ENCODE data around the gene RAB37. TPM values are rescaled to one million over a fixed set of nuclear protein-coding genes. Genes with fewer than 3 reads are reported as not detected.

Gene RAB37
- total RNA-seq, 4 donors from 2014 or later = under 0.01 to 5.0 (median 1.7) TPM

DNA sequence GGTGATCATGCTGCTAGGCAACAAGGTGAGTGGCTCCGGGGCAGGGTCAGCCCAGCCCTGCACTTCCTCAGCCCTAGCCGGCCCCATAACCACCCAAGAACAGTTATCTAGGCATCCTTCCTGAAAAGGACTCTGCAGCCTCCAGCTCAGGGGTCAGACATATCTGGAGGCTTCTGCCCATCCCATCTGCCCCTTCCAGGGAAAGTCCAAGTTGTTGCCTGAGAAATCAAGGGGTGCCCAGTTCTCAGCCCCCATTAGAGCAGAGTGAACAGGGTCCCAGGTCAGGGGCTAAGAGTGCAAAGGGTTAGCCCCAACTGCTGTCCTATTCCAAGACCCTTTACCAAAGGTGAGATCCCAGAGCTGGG is 7.3 kb downstream of the RAB37 start:
- H3K27me3 ChIP-seq = no peaks in the 10 kb centered on the region
- no peaks in the 10 kb centered on the region for H3K9me3 ChIP-seq
- TF ChIP-seq POLR2A (IDR thresholded peaks at IDR 0.05) = no peak
- TF ChIP-seq, protein P1, sequence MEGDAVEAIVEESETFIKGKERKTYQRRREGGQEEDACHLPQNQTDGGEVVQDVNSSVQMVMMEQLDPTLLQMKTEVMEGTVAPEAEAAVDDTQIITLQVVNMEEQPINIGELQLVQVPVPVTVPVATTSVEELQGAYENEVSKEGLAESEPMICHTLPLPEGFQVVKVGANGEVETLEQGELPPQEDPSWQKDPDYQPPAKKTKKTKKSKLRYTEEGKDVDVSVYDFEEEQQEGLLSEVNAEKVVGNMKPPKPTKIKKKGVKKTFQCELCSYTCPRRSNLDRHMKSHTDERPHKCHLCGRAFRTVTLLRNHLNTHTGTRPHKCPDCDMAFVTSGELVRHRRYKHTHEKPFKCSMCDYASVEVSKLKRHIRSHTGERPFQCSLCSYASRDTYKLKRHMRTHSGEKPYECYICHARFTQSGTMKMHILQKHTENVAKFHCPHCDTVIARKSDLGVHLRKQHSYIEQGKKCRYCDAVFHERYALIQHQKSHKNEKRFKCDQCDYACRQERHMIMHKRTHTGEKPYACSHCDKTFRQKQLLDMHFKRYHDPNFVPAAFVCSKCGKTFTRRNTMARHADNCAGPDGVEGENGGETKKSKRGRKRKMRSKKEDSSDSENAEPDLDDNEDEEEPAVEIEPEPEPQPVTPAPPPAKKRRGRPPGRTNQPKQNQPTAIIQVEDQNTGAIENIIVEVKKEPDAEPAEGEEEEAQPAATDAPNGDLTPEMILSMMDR (IDR thresholded peaks at IDR 0.05) = no peak
- intact Hi-C loops (cut with DNase I; ENCODE audit: low total_unique reads) = loop anchor here (10.0 kb wide), 2 partner anchors 120 to 210 kb away; no protein-coding TSS in a partner anchor
- no peak overlapping the region for H3K27ac ChIP-seq
- H3K4me3 ChIP-seq = no peak overlapping the region
- DNase-seq = no peak
- H3K36me3 ChIP-seq = no peaks in the 10 kb centered on the region
- no peaks in the 10 kb centered on the region for H3K4me1 ChIP-seq

- Histone ChIP-seq H3K27me3 (no peaks in the 10 kb centered on the region), H3K4me1 (no peaks in the 10 kb centered on the region)
- TF ChIP-seq, protein P1 (IDR thresholded peaks at IDR 0.05) = peak; percentile 88 to 98 (median 93)
- no peak for TF ChIP-seq POLR2A (IDR thresholded peaks at IDR 0.05)
Measured at GRCh38 chr17:74744714-74745547, 7.9 kb downstream of the RAB37 start.

DNA sequence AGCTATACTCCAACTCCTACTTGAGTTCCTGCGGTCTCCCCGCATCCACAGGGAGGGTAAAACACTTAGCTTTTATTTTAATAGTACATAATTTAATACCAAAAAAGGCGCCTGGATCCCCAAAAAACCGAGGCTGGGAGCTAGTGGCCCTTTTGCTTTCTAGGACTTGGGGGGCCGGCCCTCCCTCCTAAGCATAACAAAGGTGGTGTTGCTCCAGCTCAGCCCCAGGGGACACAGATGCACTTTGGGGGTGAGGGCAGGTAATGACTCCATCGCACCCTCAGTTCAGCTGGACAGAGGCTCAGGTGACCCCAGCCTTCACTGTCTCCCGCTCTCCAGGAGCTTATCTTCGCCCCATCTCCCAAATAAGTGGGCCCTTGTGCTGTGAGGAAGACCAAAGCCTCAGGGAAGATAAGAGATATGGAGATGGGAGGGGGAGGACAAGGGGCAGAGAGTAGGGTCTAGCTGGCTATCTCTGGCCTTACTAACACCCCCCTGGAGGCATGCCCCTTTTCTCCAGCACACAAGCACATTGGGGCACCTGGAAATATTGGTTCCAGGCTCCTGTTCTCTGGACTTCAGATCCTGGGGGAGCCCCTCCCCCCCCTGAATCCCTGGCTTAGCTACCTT is 8.6 kb downstream of the RAB37 start:
- Histone ChIP-seq H3K27ac (no peak overlapping the region), H3K27me3 (no peaks in the 10 kb centered on the region), H3K36me3 (no peaks in the 10 kb centered on the region), H3K4me3 (no peak overlapping the region), H3K9me3 (no peaks in the 10 kb centered on the region), H3K4me1 (no peaks in the 10 kb centered on the region)
- no peak for TF ChIP-seq POLR2A (IDR thresholded peaks at IDR 0.05)
- TF ChIP-seq, protein P1 (IDR thresholded peaks at IDR 0.05) = no peak
- DNase-seq = no peak
- intact Hi-C loops (cut with DNase I; ENCODE audit: low total_unique reads) = loop anchor here (10.0 kb wide), 2 partner anchors 119 to 209 kb away; no protein-coding TSS in a partner anchor

More at GRCh38 chr17:74744714-74745547, 7.9 kb downstream of the RAB37 start:
- no peak overlapping the region for H3K4me3 ChIP-seq
- intact Hi-C loops (cut with DNase I; ENCODE audit: low total_unique reads) = loop anchor here (10.0 kb wide), 2 partner anchors 120 to 210 kb away; no protein-coding TSS in a partner anchor
- H3K36me3 ChIP-seq = no peaks in the 10 kb centered on the region
- DNase-seq = peak; percentile 72 to 77
- H3K9me3 ChIP-seq = no peaks in the 10 kb centered on the region
- peak overlapping the region in 1 of 2 donors; percentile 62 for H3K27ac ChIP-seq

GRCh38 chr17:74746376-74746775 is 9.3 kb downstream of the RAB37 start:
- no peaks in the 10 kb centered on the region for H3K4me1 ChIP-seq
- intact Hi-C loops (cut with DNase I; ENCODE audit: low total_unique reads) = loop anchor here (10.0 kb wide), 2 partner anchors 118 to 208 kb away; no protein-coding TSS in a partner anchor
- no peak for TF ChIP-seq POLR2A (IDR thresholded peaks at IDR 0.05)
- TF ChIP-seq, protein P1 (IDR thresholded peaks at IDR 0.05) = no peak
- no peak overlapping the region for H3K4me3 ChIP-seq
- no peaks in the 10 kb centered on the region for H3K36me3 ChIP-seq
- DNase-seq = no peak
- no peaks in the 10 kb centered on the region for H3K9me3 ChIP-seq
- peak overlapping the region in 1 of 2 donors; percentile 55 for H3K27ac ChIP-seq
- no peaks in the 10 kb centered on the region for H3K27me3 ChIP-seq

DNA sequence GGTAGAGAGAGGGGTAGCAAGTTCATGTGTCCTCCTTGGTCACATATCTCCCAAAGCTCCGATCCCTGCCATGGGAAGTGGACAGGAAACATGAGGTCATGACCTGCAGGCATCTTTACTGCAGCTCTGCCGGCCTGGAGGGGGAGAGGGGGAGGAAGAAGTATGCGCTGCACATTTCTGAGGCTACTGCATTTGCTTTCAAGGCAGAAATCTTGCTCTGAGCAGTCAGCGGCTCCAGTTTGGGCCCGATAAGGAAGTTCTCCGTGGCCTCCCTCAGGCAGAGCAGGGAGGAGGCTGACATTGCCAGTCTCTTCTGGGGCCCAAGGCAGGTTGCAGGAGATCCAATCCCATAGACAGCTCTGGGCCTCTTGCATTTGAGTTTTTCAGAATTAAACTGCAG is 9.9 kb downstream of the RAB37 start:
- intact Hi-C loops (cut with DNase I; ENCODE audit: low total_unique reads) = loop anchor here (10.0 kb wide), 2 partner anchors 118 to 208 kb away; no protein-coding TSS in a partner anchor
- Histone ChIP-seq H3K27ac (peak overlapping the region in 1 of 2 donors; percentile 55), H3K4me1 (no peaks in the 10 kb centered on the region)

More for the DNA sequence above, 9.9 kb downstream of the RAB37 start:
- Histone ChIP-seq H3K36me3 (no peaks in the 10 kb centered on the region), H3K9me3 (no peaks in the 10 kb centered on the region), H3K27me3 (no peaks in the 10 kb centered on the region), H3K4me3 (no peak overlapping the region)
- DNase-seq = no peak
- no peak for TF ChIP-seq POLR2A (IDR thresholded peaks at IDR 0.05)
- TF ChIP-seq, protein P1 (IDR thresholded peaks at IDR 0.05) = no peak
